ENCODE measurements around the gene LILRB3.

GRCh38 chr19:54168174-54168917, 54.5 kb downstream of the LILRB3 start:
- TF ChIP-seq POLR2A (IDR thresholded peaks at IDR 0.05) (no peak), CTCF (IDR thresholded peaks at IDR 0.05) (peak; percentile 57 to 71 (median 66)), POLR2AphosphoS5 (IDR thresholded peaks at IDR 0.05) (no peak)
